NCI-H510A (cell line): ENCODE measurements around the gene PTPRA.
A peak's percentile ranks its signal among the peaks of the same experiment; 100 is the strongest.
"Not testable (repeated sequence)": the region's sequence is repeated elsewhere in the genome, so short reads cannot be mapped to it uniquely, and the experiment has no call there.

Experiments used
- DNase-seq: peaks from one replicate; lab custom pipeline; 2025; lab: John Stamatoyannopoulos, UW

Gene PTPRA

GRCh38 chr20:3003416-3003815 is 130.1 kb downstream of the PTPRA start:
- DNase-seq = no peak

GRCh38 chr20:3010985-3011723 is 137.9 kb downstream of the PTPRA start:
- DNase-seq = no peak

- no peak for DNase-seq
These were observed 138.5 kb downstream of the PTPRA start for GRCh38 chr20:3011752-3012151.

- no peak for DNase-seq
These were observed 140.5 kb downstream of the PTPRA start for GRCh38 chr20:3013771-3014170.

- DNase-seq = no peak
These were observed 140.9 kb downstream of the PTPRA start for GRCh38 chr20:3014179-3014578.

- no peak for DNase-seq
These were observed 141.4 kb downstream of the PTPRA start for GRCh38 chr20:3014662-3015061.

GRCh38 chr20:3015302-3015701 is 142.0 kb downstream of the PTPRA start:
- DNase-seq = not testable (repeated sequence)

- no peak for DNase-seq
These were observed 148.0 kb downstream of the PTPRA start for GRCh38 chr20:3021327-3021726.

- no peak for DNase-seq
These were observed 148.5 kb downstream of the PTPRA start for GRCh38 chr20:3021777-3022176.

- not testable (repeated sequence) for DNase-seq
These were observed 149.5 kb downstream of the PTPRA start for GRCh38 chr20:3022559-3023490.

GRCh38 chr20:3027987-3028386 is 154.7 kb downstream of the PTPRA start:
- DNase-seq = no peak

GRCh38 chr20:3031524-3032147 is 158.4 kb downstream of the PTPRA start:
- no peak for DNase-seq

- no peak for DNase-seq
These were observed 159.3 kb downstream of the PTPRA start for GRCh38 chr20:3032624-3033023.

- DNase-seq = no peak
These were observed 164.4 kb downstream of the PTPRA start for GRCh38 chr20:3037654-3038053.

- no peak for DNase-seq
These were observed 165.2 kb downstream of the PTPRA start for GRCh38 chr20:3038454-3038853.

- DNase-seq = no peak
These were observed 166.1 kb downstream of the PTPRA start for GRCh38 chr20:3039426-3039825.

GRCh38 chr20:3040086-3040485 is 166.8 kb downstream of the PTPRA start:
- peak; percentile 69 for DNase-seq

- DNase-seq = peak; percentile 66
These were observed 168.7 kb downstream of the PTPRA start for GRCh38 chr20:3041854-3042409.

GRCh38 chr20:3042625-3043024 is 169.3 kb downstream of the PTPRA start:
- DNase-seq = peak; percentile 94

- DNase-seq = no peak
These were observed 170.0 kb downstream of the PTPRA start, which contains the start of gene GNRH2 for GRCh38 chr20:3043322-3043721. Gene GNRH2 (plus strand): TSS chr20:3043622. CDS start chr20:3044415, 793 bp downstream.

GRCh38 chr20:3044336-3044965 is 171.2 kb downstream of the PTPRA start:
- DNase-seq = no peak
